Loucy (cell line): ENCODE results near the gene CEP104.
A peak's percentile ranks its signal among the peaks of the same experiment; 100 is the strongest.

ENCODE experiments used
- H2AFZ ChIP-seq: fragments of 200-600 bp; sonication (generic); 2 replicates; pipeline ENCODE4 v1.6.0; 2016; ENCODE audit warnings: antibody characterized with exemption, mild to moderate bottlenecking, low read length, moderate library complexity
- H3F3A ChIP-seq: fragments of 200-600 bp; 2 replicates; pipeline ENCODE4 v1.6.0; 2016; ENCODE audit warnings: antibody characterized with exemption, low read depth, mild to moderate bottlenecking
- H3K27me3 ChIP-seq: fragments of 200-600 bp; sonication (generic); 2 replicates; pipeline ENCODE4 v1.6.1; 2014; ENCODE audit warnings: low read length, mild to moderate bottlenecking; ENCODE audit not compliant: insufficient read depth, poor library complexity, severe bottlenecking
- H3K36me3 ChIP-seq: fragments of 200-600 bp; sonication (generic); 2 replicates; pipeline ENCODE4 v1.6.1; 2016; ENCODE audit warnings: low read length; ENCODE audit not compliant: insufficient read depth
- H3K4me1 ChIP-seq: fragments of 200-600 bp; sonication (generic); 2 replicates; pipeline ENCODE4 v1.5.1; 2014; ENCODE audit warnings: low read length, mild to moderate bottlenecking; ENCODE audit not compliant: insufficient read depth, poor library complexity, severe bottlenecking
- H3K4me2 ChIP-seq: fragments of 200-600 bp; sonication (generic); 2 replicates; pipeline ENCODE4 v1.6.0; 2014; ENCODE audit warnings: antibody characterized with exemption, low read length, low read depth, mild to moderate bottlenecking; ENCODE audit not compliant: poor library complexity, severe bottlenecking
- H3K4me3 ChIP-seq: fragments of 200-600 bp; sonication (generic); 2 replicates; pipeline ENCODE4 v1.5.1; 2014; ENCODE audit warnings: low read length, mild to moderate bottlenecking, mixed read lengths; ENCODE audit not compliant: poor library complexity, severe bottlenecking
- H3K79me2 ChIP-seq: fragments of 200-600 bp; sonication (generic); 2 replicates; pipeline ENCODE4 v1.6.1; 2014; ENCODE audit warnings: low read length; ENCODE audit not compliant: insufficient read depth
- H3K9ac ChIP-seq: fragments of 200-600 bp; sonication (generic); 2 replicates; pipeline ENCODE4 v1.6.0; 2014; ENCODE audit warnings: mild to moderate bottlenecking, low read depth, low read length, moderate library complexity; ENCODE audit not compliant: poor library complexity, severe bottlenecking
- H3K9me2 ChIP-seq: fragments of 200-600 bp; sonication (generic); replicated peaks from 2 replicates; pipeline ENCODE4 v1.6.1; 2016; ENCODE audit warnings: low read depth, low read length, mixed read lengths
- H3K9me3 ChIP-seq: fragments of 200-600 bp; sonication (generic); 2 replicates; pipeline ENCODE4 v1.6.1; 2014; ENCODE audit warnings: mild to moderate bottlenecking, antibody characterized with exemption, low read length, low read depth; ENCODE audit not compliant: insufficient read depth
- H4K20me1 ChIP-seq: fragments of 200-600 bp; sonication (generic); 2 replicates; pipeline ENCODE4 v1.6.0; 2014; ENCODE audit warnings: antibody characterized with exemption, low read length, mild to moderate bottlenecking; ENCODE audit not compliant: insufficient read depth, poor library complexity, severe bottlenecking
- EZH2phosphoT487 ChIP-seq: fragments of 200-600 bp; IDR thresholded peaks from 2 replicates; pipeline ENCODE4 v1.6.1; 2018; ENCODE audit warnings: antibody characterized with exemption, mild to moderate bottlenecking, moderate library complexity, borderline replicate concordance
- TF ChIP-seq, protein P1 (sequence below): fragments of 200-600 bp; sonication (generic); conservative IDR thresholded peaks from 2 replicates; pipeline ENCODE4 v1.5.1; 2014; ENCODE audit warnings: mild to moderate bottlenecking, antibody characterized with exemption, low read length

The CEP104 gene

DNA sequence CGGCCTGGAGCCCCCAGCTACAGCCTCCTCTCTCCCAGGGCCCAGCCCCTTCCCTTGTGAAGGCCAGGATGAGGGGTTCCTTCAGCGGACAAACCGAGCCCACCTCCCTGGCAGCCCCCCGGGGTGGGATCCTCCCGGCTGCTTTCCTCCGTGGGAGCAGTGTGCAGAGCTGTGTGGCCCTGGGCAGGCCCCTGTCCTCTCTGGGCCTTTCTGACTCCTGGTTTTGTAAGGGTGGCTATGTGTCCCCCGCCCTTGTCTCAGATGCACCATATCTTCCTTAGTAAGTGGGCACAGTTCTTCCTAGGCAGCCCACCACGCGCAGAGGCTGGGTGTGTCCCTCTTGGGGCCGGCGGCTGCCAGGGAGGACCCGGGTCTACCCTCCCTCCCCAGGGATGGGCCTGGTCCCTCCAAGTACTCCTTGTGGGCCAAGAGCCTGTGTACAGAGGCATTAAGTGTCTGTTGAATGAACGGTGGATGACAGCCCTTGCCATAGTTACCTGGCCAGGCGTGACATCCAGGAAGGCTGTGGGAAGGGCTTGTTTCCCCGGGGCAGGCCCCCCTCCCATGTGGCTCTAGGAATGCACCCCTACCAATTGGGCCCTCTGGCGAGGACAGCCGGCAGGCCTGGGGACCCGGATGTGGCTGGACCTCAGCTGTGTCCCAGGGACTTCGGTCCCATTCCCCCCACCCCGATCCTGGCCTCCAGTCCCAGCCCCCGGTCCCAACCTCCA is 80.6 kb downstream of the CEP104 start:
- no peaks in the 10 kb centered on the region for H3K27me3 ChIP-seq
- no peak for TF ChIP-seq EZH2phosphoT487
- TF ChIP-seq, protein P1, sequence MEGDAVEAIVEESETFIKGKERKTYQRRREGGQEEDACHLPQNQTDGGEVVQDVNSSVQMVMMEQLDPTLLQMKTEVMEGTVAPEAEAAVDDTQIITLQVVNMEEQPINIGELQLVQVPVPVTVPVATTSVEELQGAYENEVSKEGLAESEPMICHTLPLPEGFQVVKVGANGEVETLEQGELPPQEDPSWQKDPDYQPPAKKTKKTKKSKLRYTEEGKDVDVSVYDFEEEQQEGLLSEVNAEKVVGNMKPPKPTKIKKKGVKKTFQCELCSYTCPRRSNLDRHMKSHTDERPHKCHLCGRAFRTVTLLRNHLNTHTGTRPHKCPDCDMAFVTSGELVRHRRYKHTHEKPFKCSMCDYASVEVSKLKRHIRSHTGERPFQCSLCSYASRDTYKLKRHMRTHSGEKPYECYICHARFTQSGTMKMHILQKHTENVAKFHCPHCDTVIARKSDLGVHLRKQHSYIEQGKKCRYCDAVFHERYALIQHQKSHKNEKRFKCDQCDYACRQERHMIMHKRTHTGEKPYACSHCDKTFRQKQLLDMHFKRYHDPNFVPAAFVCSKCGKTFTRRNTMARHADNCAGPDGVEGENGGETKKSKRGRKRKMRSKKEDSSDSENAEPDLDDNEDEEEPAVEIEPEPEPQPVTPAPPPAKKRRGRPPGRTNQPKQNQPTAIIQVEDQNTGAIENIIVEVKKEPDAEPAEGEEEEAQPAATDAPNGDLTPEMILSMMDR = no peak
- no peaks in the 10 kb centered on the region for H3K79me2 ChIP-seq
- no peak overlapping the region for H3K9ac ChIP-seq
- peaks cover 25% of the 10 kb centered on the region; the same call in 1 of the 2 replicates for H3K36me3 ChIP-seq
- peaks cover 5% of the 10 kb centered on the region for H3K4me1 ChIP-seq
- H2AFZ ChIP-seq = no peak overlapping the region
- H4K20me1 ChIP-seq = no peaks in the 10 kb centered on the region
- H3K4me3 ChIP-seq = no peak overlapping the region
- H3F3A ChIP-seq = no peaks in the 10 kb centered on the region
- H3K9me3 ChIP-seq = no peaks in the 10 kb centered on the region
- H3K9me2 ChIP-seq = no peaks in the 10 kb centered on the region
- H3K4me2 ChIP-seq = no peak overlapping the region

DNA sequence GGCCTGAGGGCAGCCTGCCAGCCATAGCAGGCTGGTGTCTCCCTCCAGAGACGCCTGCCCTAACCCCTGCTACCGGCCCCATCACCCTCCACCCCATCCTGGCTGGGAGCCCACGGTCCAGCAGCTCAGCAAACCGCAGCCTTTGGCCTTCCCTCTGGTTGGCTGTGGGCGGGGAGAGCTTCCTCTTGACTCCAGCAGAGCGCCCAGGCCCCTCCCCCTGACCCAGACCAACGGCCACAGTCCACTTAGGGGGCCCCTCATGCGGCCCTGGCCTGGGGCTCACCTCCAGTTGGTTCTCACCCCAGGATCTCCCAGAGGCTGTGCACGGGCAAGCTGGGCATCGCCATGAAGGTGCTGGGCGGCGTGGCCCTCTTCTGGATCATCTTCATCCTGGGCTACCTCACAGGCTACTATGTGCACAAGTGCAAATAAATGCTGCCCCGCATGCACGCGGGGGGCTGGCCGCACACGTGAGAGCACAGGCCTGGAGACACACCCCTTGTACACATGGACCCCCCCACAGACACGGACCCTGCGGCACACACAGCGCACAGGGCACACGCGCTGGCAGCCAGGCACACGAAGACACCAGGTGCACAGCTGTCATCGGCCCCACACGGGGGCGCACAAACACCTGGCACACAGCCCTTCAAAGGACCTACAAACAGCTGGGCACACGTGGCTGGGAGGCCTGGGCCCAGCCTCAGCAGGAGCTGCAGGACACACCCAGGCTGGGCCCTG is 81.4 kb downstream of the CEP104 start:
- peaks cover 17% of the 10 kb centered on the region; the same call in 1 of the 2 replicates for H3K36me3 ChIP-seq
- no peak overlapping the region for H3K9ac ChIP-seq
- H3K4me2 ChIP-seq = peak overlapping the region; percentile 1
- H3K4me3 ChIP-seq = no peak overlapping the region
- no peak overlapping the region for H2AFZ ChIP-seq
- H3K27me3 ChIP-seq = no peaks in the 10 kb centered on the region
- no peaks in the 10 kb centered on the region for H4K20me1 ChIP-seq
- peaks cover 5% of the 10 kb centered on the region for H3K4me1 ChIP-seq
- no peaks in the 10 kb centered on the region for H3K9me3 ChIP-seq
- no peaks in the 10 kb centered on the region for H3K9me2 ChIP-seq
- no peaks in the 10 kb centered on the region for H3F3A ChIP-seq
- TF ChIP-seq EZH2phosphoT487 = no peak
- TF ChIP-seq, protein P1 = peak; percentile 62
- no peaks in the 10 kb centered on the region for H3K79me2 ChIP-seq

DNA sequence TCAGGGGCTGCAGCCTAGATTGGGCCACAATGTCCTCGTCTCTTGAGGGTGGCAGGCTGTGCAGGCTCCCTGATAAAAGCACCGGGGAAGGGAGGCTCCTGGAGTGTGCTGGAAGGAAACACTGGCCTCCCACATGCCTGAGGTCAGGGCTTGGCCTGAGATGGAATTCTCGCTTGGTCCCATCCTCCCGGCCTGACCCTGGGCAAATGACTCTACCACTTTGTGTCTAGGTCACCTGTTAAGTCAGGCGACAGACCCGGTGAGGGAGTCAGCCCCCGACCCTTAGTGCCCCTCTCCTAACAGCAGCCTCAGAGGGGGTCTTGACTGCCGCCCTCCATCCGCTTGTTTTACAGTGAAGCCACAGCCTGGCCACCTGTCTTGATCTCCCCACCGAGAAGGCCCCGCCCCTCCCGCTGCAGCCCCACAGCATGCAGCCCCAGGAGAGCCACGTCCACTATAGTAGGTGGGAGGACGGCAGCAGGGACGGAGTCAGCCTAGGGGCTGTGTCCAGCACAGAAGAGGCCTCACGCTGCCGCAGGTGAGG is 82.0 kb downstream of the CEP104 start:
- Histone ChIP-seq H3K27me3 (no peaks in the 10 kb centered on the region), H3K4me1 (peaks cover 5% of the 10 kb centered on the region), H3F3A (no peaks in the 10 kb centered on the region), H3K79me2 (no peaks in the 10 kb centered on the region), H3K9me3 (no peaks in the 10 kb centered on the region), H3K4me3 (no peak overlapping the region), H4K20me1 (no peaks in the 10 kb centered on the region), H3K9ac (no peak overlapping the region), H3K36me3 (peaks cover 11% of the 10 kb centered on the region; the same call in 1 of the 2 replicates), H2AFZ (no peak overlapping the region), H3K9me2 (no peaks in the 10 kb centered on the region), H3K4me2 (peak overlapping the region; percentile 1)
- TF ChIP-seq, protein P1 = no peak
- no peak for TF ChIP-seq EZH2phosphoT487
